ENCODE data around the gene GHRH.
A peak's percentile ranks its signal among the peaks of the same experiment; 100 is the strongest.

GHRH gene

GRCh38 chr20:37236462-37236861 is 25.2 kb downstream of the GHRH start:
- no peak for DNase-seq (ENCODE audit: low spot score)

- no peak for DNase-seq (ENCODE audit: low spot score)
These were observed 26.5 kb downstream of the GHRH start for GRCh38 chr20:37235065-37235464.

- no peak for DNase-seq (ENCODE audit: low spot score)
These were observed 27.4 kb downstream of the GHRH start for GRCh38 chr20:37234254-37234581.

- no peak for DNase-seq (ENCODE audit: low spot score)
These were observed 27.9 kb downstream of the GHRH start for GRCh38 chr20:37233548-37234253.

GRCh38 chr20:37231947-37232630 is 29.5 kb downstream of the GHRH start:
- DNase-seq (ENCODE audit: low spot score), result no peak

GRCh38 chr20:37230200-37230599 is 31.4 kb downstream of the GHRH start:
- no peak for DNase-seq (ENCODE audit: low spot score)

GRCh38 chr20:37229357-37229756 is 32.3 kb downstream of the GHRH start:
- no peak for DNase-seq (ENCODE audit: low spot score)

- no peak for DNase-seq (ENCODE audit: low spot score)
These were observed 33.0 kb downstream of the GHRH start for GRCh38 chr20:37228656-37229055.

GRCh38 chr20:37228082-37228481 is 33.5 kb downstream of the GHRH start:
- no peak for DNase-seq (ENCODE audit: low spot score)

GRCh38 chr20:37226889-37227288 is 34.7 kb downstream of the GHRH start:
- no peak for DNase-seq (ENCODE audit: low spot score)

GRCh38 chr20:37225146-37225545 is 36.5 kb downstream of the GHRH start:
- DNase-seq (ENCODE audit: low spot score), result no peak

- peak; percentile 40 for DNase-seq (ENCODE audit: low spot score)
These were observed 38.6 kb downstream of the GHRH start for GRCh38 chr20:37223053-37223452.

GRCh38 chr20:37222086-37222485 is 39.5 kb downstream of the GHRH start:
- DNase-seq (ENCODE audit: low spot score), result no peak

GRCh38 chr20:37220731-37221130 is 40.9 kb downstream of the GHRH start:
- no peak for DNase-seq (ENCODE audit: low spot score)

GRCh38 chr20:37219751-37220668 is 41.6 kb downstream of the GHRH start:
- no peak for DNase-seq (ENCODE audit: low spot score)

- no peak for DNase-seq (ENCODE audit: low spot score)
These were observed 42.6 kb downstream of the GHRH start for GRCh38 chr20:37218976-37219375.

GRCh38 chr20:37218441-37218840 is 43.2 kb downstream of the GHRH start:
- DNase-seq (ENCODE audit: low spot score), result no peak

GRCh38 chr20:37209661-37210314 is 51.8 kb downstream of the GHRH start:
- no peak for DNase-seq (ENCODE audit: low spot score)

GRCh38 chr20:37209193-37209592 is 52.4 kb downstream of the GHRH start:
- no peak for DNase-seq (ENCODE audit: low spot score)

- no peak for DNase-seq (ENCODE audit: low spot score)
These were observed 54.4 kb downstream of the GHRH start for GRCh38 chr20:37207171-37207570.

GRCh38 chr20:37205794-37206193 is 55.8 kb downstream of the GHRH start:
- DNase-seq (ENCODE audit: low spot score), result no peak

- DNase-seq (ENCODE audit: low spot score), result no peak
These were observed 56.5 kb downstream of the GHRH start for GRCh38 chr20:37205130-37205529.

All from kidney capillary endothelial cell (primary cell).